Activated CD4-positive, CD25-positive, alpha-beta regulatory T cell treated with anti-CD3 and anti-CD28 coated beads, Interleukin-2, amount 50 U/mL, for 24 hours (primary cell): ENCODE results near the gene SLC22A12.
"Not testable (repeated sequence)": the region's sequence is repeated elsewhere in the genome, so short reads cannot be mapped to it uniquely, and the experiment has no call there.

Experiments
- ATAC-seq, 2 donors: fragments of 150-1000 bp; cut with Tn5 transposase; one replicate each; pipeline ENCODE4 v1.10.0; 2021; ENCODE audit warnings: mild to moderate bottlenecking in 1 of 2, moderate library complexity in 1 of 2

Gene SLC22A12

DNA sequence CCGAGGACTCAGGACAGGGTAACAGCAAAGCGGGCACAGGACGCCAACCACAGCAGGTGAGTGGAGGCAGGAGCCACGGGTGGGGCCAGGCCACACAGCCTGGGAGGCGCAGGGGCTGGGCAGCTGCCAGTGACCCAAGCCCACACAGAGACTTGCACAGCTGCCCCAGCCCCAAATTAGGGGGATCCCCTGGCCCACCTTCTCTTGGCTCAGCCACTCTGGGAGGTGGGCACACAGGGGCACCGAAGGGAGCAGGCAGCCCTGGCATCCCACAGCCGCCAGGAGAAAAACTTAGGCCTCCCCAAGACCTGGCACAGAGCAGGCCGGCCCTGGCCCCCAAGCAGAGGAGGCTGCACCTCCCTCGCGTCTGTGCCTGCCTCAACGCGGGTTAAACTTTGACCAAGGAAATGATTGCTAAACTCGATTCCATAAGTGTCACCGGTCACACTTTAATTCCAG is at the start of gene SLC22A12:
TSS of gene SLC22A12 (plus strand) at position 458 of the 459 bp plus-strand sequence. CDS start 337 bp downstream, outside the sequence.
- no peak for ATAC-seq

DNA sequence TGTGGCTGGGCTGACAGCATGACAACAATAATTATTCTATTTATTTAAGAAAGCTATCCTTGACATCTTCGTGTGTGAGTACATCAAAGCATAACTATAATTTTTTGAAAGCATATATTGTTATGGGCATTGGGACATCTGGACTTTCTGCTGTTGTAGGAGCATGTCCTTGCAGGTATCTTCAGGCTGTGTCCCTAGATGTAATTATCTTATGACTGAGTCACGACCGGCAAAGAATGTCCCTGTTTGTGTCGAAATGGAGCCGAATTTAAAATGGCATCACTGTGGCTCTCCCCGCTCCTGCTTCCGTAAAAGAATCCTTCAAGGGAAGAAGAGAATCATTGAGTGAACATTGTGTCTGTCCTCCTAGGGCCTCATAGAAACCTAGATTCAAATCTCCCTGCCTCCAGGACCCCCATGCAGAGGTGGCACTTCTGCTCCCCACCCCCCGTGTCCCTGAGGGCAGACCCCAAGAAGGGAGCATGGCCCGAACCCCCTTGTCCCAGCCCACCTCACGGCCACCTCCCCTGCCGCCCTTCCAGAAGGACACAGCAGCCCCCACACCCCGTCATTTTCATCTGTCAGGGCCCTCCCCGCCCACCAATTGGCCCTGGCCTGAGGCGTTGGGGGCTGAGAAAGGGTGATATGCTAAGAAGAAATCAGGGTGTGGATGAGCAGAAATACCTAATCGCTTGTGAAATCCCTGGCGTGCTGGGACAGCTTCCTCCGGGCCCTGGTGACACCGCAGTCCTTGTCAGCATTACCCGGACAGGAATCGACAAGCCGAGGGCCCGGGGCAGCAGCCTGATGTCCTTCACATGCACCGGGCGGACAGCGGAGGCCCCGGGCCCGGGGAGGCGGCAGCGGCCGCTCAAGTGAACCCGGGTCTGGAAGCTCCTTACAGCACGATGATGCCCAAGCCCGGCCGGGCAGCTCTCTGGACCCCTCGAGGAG is 48.6 kb upstream of the SLC22A12 start:
- ATAC-seq = no peak

DNA sequence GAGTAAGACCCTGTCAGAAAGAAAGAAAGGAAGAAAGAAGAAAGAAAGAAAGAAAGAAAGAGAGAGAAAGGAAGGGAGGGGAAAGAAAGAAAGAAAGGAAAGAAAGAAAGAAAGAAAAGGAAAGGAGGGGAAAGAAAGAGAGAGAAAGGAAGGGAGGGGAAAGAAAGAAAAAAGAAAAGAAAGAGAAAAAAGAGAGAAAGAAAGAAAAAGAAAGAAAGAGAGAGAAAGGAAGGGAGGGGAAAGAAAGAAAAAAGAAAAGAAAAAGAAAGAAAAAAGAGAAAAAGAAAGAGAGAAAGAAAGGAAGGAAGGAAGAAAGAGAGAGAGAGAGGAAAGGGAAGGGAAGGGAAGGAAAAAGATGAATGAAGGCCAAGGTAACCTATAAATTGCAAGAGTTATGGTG is 47.2 kb upstream of the SLC22A12 start:
- no peak for ATAC-seq

- ATAC-seq = no peak
Measured at GRCh38 chr11:64544616-64545296, 46.3 kb upstream of the SLC22A12 start.

DNA sequence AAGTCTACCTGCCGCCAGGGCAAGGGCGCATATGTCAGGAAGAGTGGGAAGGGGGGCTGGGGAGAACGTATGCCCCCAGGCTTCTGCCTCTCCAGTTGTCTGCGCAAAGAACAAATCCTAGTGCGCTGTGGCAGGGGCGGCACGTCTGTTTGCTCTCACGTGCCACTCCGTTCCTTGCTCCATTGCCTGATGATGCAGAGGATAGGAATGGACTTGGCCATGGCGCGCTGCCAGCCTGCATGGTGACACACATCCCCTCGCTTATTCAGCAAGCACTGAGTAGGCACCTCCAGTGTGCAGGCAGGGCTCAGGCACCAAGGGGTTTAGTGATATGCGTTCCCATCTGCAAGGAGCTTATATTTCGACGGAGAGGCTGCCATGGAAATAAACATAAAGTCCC is 45.4 kb upstream of the SLC22A12 start:
- ATAC-seq = no peak

DNA sequence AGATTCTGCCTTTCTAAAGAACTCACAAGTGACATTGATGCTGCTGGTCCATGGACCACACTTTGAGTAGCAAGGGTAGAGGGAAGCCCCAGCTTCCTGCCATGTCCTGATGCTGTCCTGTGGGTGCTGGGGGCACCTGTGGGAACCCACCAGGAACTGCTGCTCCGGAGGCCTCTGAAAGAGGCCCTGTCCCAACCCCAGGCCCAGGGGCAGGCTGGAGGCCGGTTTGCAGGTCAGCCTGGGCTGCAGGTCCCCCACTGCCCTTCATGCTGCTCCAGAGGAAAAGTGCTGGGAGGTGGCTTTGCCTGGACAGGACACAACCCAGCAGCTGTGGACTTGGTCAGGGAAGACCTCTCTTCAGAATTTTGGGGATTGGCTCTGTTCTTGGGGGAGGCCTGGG is 44.8 kb upstream of the SLC22A12 start:
- no peak for ATAC-seq

DNA sequence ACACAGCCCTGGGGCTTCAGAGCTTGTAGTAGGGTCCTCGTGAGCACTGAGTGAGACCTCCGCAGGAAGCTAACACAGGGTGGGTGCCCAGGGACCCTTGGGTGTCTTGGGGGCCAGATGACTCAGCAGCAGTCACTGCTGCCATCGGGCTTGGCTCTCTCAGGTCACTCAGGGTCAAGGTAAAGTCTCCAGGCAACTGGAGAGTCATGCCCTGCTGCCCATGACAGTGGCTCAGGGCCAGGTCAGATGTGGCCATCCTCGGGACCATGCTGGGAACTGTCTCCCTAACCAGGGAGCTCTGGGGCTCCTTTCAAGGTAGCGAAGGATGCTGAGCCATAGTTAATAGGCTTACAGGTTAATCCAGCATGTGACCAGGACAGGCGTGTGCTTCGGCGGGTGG is 44.4 kb upstream of the SLC22A12 start:
- no peak for ATAC-seq

DNA sequence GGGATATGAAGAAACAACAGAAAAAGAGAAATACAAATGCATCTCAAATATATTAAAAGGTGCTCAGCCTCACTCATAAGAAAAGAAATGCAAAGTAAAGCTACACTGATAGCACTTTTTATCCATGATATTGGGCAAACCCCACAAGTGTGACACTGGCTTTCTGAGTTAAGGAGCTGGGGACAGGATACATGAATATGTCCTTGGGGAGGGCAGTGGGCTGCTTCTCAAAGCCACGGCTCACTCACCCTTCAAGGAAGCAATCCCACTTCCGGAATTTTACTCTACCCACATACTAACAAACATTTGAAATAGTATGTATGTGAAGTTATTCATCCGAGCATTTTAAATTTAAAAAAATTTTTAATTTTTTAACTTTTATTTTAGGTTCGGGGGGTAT is 41.1 kb upstream of the SLC22A12 start:
- ATAC-seq = no peak

GRCh38 chr11:64553554-64554201 is 37.3 kb upstream of the SLC22A12 start:
- ATAC-seq = no peak

DNA sequence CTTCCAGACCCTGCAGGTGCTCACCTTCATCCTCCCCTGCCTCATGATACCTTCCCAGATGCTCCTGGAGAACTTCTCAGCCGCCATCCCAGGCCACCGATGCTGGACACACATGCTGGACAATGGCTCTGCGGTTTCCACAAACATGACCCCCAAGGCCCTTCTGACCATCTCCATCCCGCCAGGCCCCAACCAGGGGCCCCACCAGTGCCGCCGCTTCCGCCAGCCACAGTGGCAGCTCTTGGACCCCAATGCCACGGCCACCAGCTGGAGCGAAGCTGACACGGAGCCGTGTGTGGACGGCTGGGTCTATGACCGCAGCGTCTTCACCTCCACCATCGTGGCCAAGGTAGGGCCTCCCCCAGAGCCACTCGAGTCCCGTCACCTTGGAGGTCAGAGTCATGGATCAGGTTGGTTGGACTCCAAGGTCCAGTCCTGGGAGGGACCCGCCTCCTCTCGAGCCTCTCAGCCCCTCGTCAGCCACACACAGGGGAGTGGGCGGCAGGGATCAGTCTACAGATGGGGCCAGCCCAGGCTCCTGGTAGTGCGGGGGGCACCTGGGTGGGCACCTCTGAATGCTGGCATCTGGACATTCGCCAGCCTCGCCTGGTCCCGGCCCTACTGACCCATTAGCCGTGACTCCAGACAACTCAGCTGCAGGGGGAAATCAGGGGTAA is 34.8 kb upstream of the SLC22A12 start:
- ATAC-seq = no peak

DNA sequence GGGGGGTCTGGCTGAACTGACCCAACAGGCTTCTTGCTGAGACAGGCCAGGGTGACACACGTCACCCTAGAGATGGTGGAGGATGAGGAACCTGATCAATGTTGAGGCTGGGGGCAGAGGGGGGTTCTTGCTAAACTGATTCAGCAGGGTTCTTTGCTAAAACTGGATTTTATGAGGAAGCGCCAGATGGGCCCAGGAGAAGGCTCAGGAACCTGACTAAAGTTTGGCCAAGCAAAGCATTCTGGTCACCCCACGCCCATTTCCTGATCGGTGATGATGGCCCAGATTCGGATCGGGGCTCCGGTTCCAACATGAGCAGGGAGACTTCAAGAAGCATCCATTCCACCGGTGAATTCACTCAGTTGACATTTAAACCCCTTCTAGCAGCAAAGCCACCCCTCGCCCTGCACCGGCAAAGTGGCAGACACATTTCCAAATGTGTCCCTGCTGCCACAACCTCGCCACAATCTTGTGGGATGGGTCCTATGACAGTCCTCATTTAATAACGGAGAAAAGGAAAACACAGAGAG is 34.2 kb upstream of the SLC22A12 start:
- ATAC-seq = no peak

GRCh38 chr11:64558065-64558745 is 32.8 kb upstream of the SLC22A12 start:
- no peak for ATAC-seq

DNA sequence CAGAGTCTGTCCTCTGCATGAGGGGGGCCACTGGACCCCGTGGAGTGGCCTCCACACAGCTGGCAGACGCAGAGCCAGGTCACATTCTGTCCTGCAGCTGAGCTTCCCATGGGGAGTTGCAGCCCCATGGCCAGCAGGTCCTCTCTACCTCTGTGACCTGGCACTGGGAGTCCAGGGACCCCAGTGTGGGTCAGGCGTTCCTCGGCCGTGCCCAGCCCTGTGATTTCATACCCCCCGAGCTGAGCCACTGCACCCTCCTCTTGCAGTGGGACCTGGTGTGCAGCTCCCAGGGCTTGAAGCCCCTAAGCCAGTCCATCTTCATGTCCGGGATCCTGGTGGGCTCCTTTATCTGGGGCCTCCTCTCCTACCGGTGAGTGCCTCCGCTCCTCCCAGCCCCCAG is 32.2 kb upstream of the SLC22A12 start:
- no peak for ATAC-seq

GRCh38 chr11:64559351-64560138 is 31.5 kb upstream of the SLC22A12 start:
- no peak for ATAC-seq

DNA sequence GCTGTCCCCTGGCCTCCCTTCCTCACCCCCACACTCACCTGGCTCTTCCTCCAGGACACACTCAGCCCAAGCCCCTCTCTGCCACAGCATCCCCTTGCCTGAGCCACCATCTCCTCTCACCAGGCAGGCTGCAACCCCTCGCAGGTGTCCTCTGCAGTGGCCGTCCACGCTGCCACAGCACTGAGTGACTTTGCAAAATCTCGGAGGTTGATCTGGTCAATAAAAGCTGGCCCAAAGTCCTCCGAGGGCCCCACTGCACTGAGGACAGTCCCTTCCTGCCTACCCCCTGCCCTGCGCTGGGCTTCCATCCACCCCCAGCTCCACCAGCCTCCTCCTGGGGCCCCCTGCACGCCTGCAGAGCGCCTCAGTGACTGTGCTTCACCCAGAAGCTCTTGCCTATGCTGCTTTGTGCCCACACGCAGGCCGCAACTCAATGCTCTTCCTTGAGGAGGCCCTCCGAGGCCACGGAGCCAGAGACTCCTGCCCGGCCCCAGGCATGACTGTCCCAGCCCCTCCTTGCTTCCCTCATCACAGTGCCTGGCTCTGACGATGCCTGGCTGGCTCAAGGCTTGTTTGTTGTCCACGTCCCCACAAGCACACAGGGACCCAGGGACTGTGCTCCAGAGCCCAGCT is 30.8 kb upstream of the SLC22A12 start:
- ATAC-seq = no peak

DNA sequence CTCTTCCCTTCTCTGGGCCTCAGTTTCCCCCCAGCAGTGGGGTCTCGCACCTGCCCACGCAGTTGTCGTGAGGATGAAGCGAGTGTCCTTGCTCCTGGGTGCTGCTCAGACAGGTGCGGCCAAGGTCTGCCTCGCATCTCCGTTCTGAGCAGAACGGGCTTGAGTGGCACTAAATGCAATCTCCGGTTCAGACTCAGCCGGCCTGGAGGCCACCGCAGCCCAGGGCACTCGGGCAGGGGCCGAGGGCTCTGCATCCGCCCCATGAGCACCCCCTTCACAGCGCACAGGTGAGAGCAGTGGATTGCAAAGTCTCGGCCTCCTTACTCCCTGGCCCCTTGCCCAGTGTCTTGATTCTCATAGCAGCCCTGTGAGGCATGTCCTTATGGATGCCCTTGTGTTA is 30.1 kb upstream of the SLC22A12 start:
- ATAC-seq = no peak

- not testable (repeated sequence) for ATAC-seq
Measured at GRCh38 chr11:64561429-64561828, 29.6 kb upstream of the SLC22A12 start.

DNA sequence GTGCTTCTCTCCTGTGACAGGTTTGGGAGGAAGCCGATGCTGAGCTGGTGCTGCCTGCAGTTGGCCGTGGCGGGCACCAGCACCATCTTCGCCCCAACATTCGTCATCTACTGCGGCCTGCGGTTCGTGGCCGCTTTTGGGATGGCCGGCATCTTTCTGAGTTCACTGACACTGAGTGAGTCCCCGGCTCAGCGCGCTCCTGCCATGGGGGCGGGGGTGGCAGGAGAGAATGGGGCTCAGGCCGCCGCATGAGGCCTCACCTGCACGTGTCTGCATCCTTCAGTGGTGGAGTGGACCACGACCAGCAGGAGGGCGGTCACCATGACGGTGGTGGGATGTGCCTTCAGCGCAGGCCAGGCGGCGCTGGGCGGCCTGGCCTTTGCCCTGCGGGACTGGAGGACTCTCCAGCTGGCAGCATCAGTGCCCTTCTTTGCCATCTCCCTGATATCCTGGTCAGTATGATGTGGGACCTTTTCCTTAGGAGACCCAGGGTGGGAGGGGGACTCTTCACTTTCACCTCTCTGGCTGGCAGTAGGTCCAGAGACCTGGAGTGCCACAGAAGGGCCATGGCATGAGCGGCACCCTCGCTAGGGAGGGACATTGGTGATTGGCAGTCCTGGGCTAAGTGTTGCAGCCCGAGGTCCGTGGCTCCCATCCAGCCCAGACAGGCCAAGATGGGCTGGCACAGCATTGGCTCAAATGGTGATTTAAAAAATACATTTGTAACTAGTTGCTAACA is 28.9 kb upstream of the SLC22A12 start:
- ATAC-seq = no peak

DNA sequence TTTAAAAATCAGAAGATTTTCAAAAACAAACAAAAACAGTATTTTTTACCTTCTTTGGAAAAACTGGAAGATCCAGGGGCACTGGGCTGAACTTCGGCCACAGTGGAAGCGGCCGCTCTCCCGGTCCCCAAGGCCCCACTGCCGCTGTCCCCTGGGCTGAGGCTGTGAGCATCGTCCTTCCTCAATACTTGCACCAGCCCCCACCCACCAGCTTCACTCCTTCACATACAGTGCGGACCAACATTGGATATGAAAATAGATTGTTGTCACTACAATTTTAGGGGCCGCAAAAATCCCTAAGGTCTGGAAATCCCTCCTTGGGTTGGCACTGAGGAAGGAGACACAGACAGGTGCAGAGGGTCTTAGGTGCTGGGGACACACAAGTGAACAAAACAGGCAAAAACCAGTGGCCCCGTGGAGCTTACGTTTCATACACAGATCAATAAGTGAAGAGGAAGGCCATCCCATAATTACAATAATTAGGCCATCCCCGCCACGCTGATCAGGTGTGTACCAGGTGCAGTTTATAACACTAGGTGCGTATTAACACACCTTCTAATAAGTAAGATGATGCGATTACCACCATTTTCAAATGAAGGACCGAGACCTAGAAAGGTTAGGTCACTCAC is 28.2 kb upstream of the SLC22A12 start:
- no peak for ATAC-seq
